ENCODE data around the gene USP24.

- TF ChIP-seq SUZ12 (IDR thresholded peaks at IDR 0.05; ENCODE audit: extremely low read depth, insufficient read depth, insufficient read length) (no peak), ZNF274 (IDR thresholded peaks at IDR 0.05; ENCODE audit: low read depth, low read length) (no peak), YY1 (IDR thresholded peaks at IDR 0.05; ENCODE audit: insufficient read depth, insufficient read length) (no peak)
Observed at GRCh38 chr1:55172687-55173086, 42.5 kb downstream of the USP24 start.
